BJ (cell line): Measurements from ENCODE around the gene PARVG. TPM values are rescaled to one million over a fixed set of nuclear protein-coding genes. Genes with fewer than 3 reads are reported as not detected.

ENCODE experiments used
- CTCF ChIA-PET: fragments of 350-600 bp; formaldehyde crosslinking; extraction: SDS; loops from one replicate; lab custom pipeline; 2021; ENCODE audit warnings: antibody characterized with exemption, inconsistent platforms; lab: Yijun Ruan, JAX
- POLR2A ChIA-PET: fragments of 300-600 bp; sonication (Branson Sonifier 250); formaldehyde crosslinking; extraction: SDS; loops from one replicate; lab custom pipeline; 2021; ENCODE audit warnings: antibody characterized with exemption; lab: Charles Lee
- DNase-seq: peaks from one replicate; pipeline ENCODE4 v3.0.0-alpha.2; 2011; ENCODE audit warnings: low read depth
- H3K27me3 ChIP-seq: 2 replicates; pipeline ENCODE4 v1.6.0; 2011; ENCODE audit warnings: low read length; ENCODE audit not compliant: control insufficient read depth, insufficient read depth
- H3K36me3 ChIP-seq: 2 replicates; pipeline ENCODE4 v1.5.1; 2011; ENCODE audit warnings: low read length; ENCODE audit not compliant: control insufficient read depth, insufficient read depth
- H3K4me3 ChIP-seq: 2 replicates; pipeline ENCODE4 v1.5.1; 2011; ENCODE audit warnings: low read depth, mild to moderate bottlenecking, control low read depth, low read length
- CTCF ChIP-seq: IDR thresholded peaks from 2 replicates; pipeline ENCODE4 v1.5.1; 2011; ENCODE audit warnings: low read depth, mild to moderate bottlenecking, control low read depth, inconsistent platforms, low read length, moderate library complexity; ENCODE audit not compliant: insufficient read depth
- polyA plus RNA-seq: library from polyadenylated mRNA; depleted of rRNA; stranded (reverse); fragments of >200 nt; gene quantifications from 2 replicates; pipeline ENCODE4 v1.2.3, GENCODE V29; 2011

The PARVG gene
- polyA plus RNA-seq, 1 experiment, result not detected

- CTCF ChIA-PET, result interaction anchor here (1.6 kb wide), 1 partner anchor 9 kb away, joined by 4 read pairs; no protein-coding TSS in a partner anchor
- Histone ChIP-seq H3K4me3 (no peak overlapping the region), H3K36me3 (peaks cover 5% of the 10 kb centered on the region), H3K27me3 (no peaks in the 10 kb centered on the region)
- no peak for TF ChIP-seq CTCF
- no peak for DNase-seq
- POLR2A ChIA-PET, result no interaction called here
These were observed 38.2 kb upstream of the PARVG start for GRCh38 chr22:44142421-44143104.

GRCh38 chr22:44143105-44143474 lies 37.6 kb upstream of the PARVG start:
- H3K4me3 ChIP-seq, result no peak overlapping the region
- H3K27me3 ChIP-seq, result no peaks in the 10 kb centered on the region
- DNase-seq, result no peak
- CTCF ChIA-PET, result interaction anchor here (1.6 kb wide), 1 partner anchor 8 kb away, joined by 4 read pairs; no protein-coding TSS in a partner anchor
- TF ChIP-seq CTCF, result no peak
- POLR2A ChIA-PET, result no interaction called here
- H3K36me3 ChIP-seq, result peaks cover under 1% of the 10 kb centered on the region

GRCh38 chr22:44143579-44143978 lies 37.1 kb upstream of the PARVG start:
- ChIA-PET POLR2A (no interaction called here), CTCF (interaction anchor here (1.6 kb wide), 1 partner anchor 8 kb away, joined by 4 read pairs; no protein-coding TSS in a partner anchor)
- TF ChIP-seq CTCF, result no peak
- H3K4me3 ChIP-seq, result no peak overlapping the region
- H3K27me3 ChIP-seq, result no peaks in the 10 kb centered on the region
- no peaks in the 10 kb centered on the region for H3K36me3 ChIP-seq
- DNase-seq, result no peak

DNA sequence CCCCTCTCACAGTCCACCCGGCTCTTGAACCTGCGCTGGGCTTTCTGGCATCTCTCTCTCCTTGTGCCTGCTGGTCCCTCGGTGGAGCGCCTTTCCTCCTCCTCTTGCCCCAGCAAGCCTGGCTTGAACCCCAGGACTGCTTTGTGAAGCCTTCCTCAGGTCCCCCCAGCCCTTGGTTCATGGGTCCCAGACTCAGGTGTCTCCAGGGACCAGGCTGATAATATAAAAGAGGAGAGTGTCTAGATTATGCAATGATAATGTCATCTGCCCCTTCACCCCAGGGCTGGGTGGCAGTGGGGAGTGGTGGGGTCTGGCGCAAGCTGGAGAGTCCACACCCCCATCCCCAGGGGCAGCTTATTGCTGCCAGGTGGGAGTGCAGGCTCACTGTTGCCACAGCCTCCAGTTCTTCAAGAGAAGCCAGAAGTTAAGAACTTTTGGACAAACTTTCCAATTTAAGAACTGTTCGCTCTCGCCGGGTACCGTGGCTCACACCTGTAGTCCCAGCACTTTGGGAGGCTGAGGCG lies 36.6 kb upstream of the PARVG start:
- no peaks in the 10 kb centered on the region for H3K27me3 ChIP-seq
- H3K4me3 ChIP-seq, result no peak overlapping the region
- CTCF ChIA-PET, result no interaction called here

More for the DNA sequence above, 36.6 kb upstream of the PARVG start:
- POLR2A ChIA-PET, result no interaction called here
- H3K36me3 ChIP-seq, result no peaks in the 10 kb centered on the region
- no peak for DNase-seq
- no peak for TF ChIP-seq CTCF
